ENCODE measurements around the gene IFNL4.

The IFNL4 gene

DNA sequence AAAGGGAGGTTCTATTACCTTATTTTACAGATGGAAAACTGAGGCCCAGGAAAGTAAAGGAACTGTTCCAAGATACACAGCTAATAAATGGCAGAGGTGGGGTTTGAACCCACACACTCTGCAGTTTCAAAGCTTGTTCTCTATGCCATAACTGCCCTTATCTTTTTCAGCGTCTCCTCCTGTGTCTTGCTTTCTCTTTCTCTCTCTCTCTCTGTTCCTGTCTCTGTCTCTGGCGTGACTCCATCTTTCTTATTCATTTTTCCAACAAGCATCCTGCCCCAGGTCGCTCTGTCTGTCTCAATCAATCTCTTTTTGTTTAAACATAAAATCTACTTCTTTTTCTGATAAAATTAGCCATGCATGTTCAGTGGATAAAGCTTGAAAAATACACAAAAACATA is 3.2 kb upstream of the IFNL4 start:
- Histone ChIP-seq H3K9ac (ENCODE audit: low read depth, low read length, poor library complexity, severe bottlenecking) (peak overlapping the region; percentile 65), H3K9me2 (replicated peaks; ENCODE audit: low read depth, low read length) (no peaks in the 10 kb centered on the region), H3K9me3 (ENCODE audit: insufficient read depth, low read depth, low read length) (peaks cover 1% of the 10 kb centered on the region; the same call in 1 of the 2 replicates), H3K4me3 (ENCODE audit: low read length, poor library complexity, severe bottlenecking) (peak overlapping the region; percentile 55), H3K36me3 (ENCODE audit: insufficient read depth, low read length) (no peaks in the 10 kb centered on the region), H3K4me2 (ENCODE audit: low read depth, low read length, poor library complexity, severe bottlenecking) (peak overlapping the region; percentile 75), H3K79me2 (ENCODE audit: insufficient read depth, low read length) (no peaks in the 10 kb centered on the region), H2AFZ (ENCODE audit: low read length) (no peak overlapping the region), H4K20me1 (ENCODE audit: insufficient read depth, low read length, poor library complexity, severe bottlenecking) (no peaks in the 10 kb centered on the region), H3F3A (ENCODE audit: low read depth) (peaks cover 16% of the 10 kb centered on the region), H3K4me1 (ENCODE audit: insufficient read depth, low read length, poor library complexity, severe bottlenecking) (peaks cover 54% of the 10 kb centered on the region), H3K27me3 (ENCODE audit: insufficient read depth, low read length, poor library complexity, severe bottlenecking) (no peaks in the 10 kb centered on the region)
- TF ChIP-seq EZH2phosphoT487 (IDR thresholded peaks at IDR 0.05; ENCODE audit: borderline replicate concordance) = no peak
- no peak for TF ChIP-seq CTCF (conservative IDR thresholded peaks at IDR 0.05; ENCODE audit: low read length)

DNA sequence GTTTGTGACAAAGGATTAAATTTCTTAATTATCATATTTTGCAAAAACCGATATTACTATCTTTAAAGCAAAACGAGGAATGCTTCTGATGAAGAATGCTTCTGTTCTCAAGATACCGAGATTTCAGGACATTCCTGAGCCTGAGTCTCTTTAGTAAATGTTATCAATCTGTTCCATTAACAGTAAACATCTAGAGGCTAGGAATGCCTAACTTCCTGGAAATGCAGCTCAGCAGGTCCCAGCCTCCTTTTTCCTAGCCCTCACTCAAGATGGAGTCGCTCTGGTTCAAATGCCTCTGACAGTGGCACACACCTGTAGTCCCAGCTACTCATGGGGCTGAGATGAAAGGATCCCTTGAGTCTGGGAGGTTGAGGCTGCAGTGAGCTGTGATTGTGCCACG is 2.4 kb upstream of the IFNL4 start:
- H3K4me3 ChIP-seq (ENCODE audit: low read length, poor library complexity, severe bottlenecking) = no peak overlapping the region
- TF ChIP-seq CTCF (conservative IDR thresholded peaks at IDR 0.05; ENCODE audit: low read length) (no peak), EZH2phosphoT487 (IDR thresholded peaks at IDR 0.05; ENCODE audit: borderline replicate concordance) (no peak)
- no peaks in the 10 kb centered on the region for H3K36me3 ChIP-seq (ENCODE audit: insufficient read depth, low read length)
- no peaks in the 10 kb centered on the region for H3K79me2 ChIP-seq (ENCODE audit: insufficient read depth, low read length)
- no peak overlapping the region for H2AFZ ChIP-seq (ENCODE audit: low read length)
- no peaks in the 10 kb centered on the region for H4K20me1 ChIP-seq (ENCODE audit: insufficient read depth, low read length, poor library complexity, severe bottlenecking)
- H3K9me2 ChIP-seq (replicated peaks; ENCODE audit: low read depth, low read length) = no peaks in the 10 kb centered on the region
- no peaks in the 10 kb centered on the region for H3K27me3 ChIP-seq (ENCODE audit: insufficient read depth, low read length, poor library complexity, severe bottlenecking)
- no peak overlapping the region for H3K4me2 ChIP-seq (ENCODE audit: low read depth, low read length, poor library complexity, severe bottlenecking)
- H3K4me1 ChIP-seq (ENCODE audit: insufficient read depth, low read length, poor library complexity, severe bottlenecking) = peaks cover 54% of the 10 kb centered on the region
- H3F3A ChIP-seq (ENCODE audit: low read depth) = peaks cover 16% of the 10 kb centered on the region
- no peak overlapping the region for H3K9ac ChIP-seq (ENCODE audit: low read depth, low read length, poor library complexity, severe bottlenecking)
- H3K9me3 ChIP-seq (ENCODE audit: insufficient read depth, low read depth, low read length) = no peaks in the 10 kb centered on the region

GRCh38 chr19:39247701-39248664 is 673 bp downstream of the IFNL4 start:
- TF ChIP-seq EZH2phosphoT487 (IDR thresholded peaks at IDR 0.05; ENCODE audit: borderline replicate concordance) = no peak
- TF ChIP-seq CTCF (conservative IDR thresholded peaks at IDR 0.05; ENCODE audit: low read length) = no peak
- H3K27me3 ChIP-seq (ENCODE audit: insufficient read depth, low read length, poor library complexity, severe bottlenecking) = no peaks in the 10 kb centered on the region
- no peaks in the 10 kb centered on the region for H4K20me1 ChIP-seq (ENCODE audit: insufficient read depth, low read length, poor library complexity, severe bottlenecking)
- no peak overlapping the region for H3K4me3 ChIP-seq (ENCODE audit: low read length, poor library complexity, severe bottlenecking)
- H3K4me2 ChIP-seq (ENCODE audit: low read depth, low read length, poor library complexity, severe bottlenecking) = no peak overlapping the region
- H3F3A ChIP-seq (ENCODE audit: low read depth) = peaks cover 7% of the 10 kb centered on the region; the same call in 1 of the 2 replicates
- H3K79me2 ChIP-seq (ENCODE audit: insufficient read depth, low read length) = no peaks in the 10 kb centered on the region
- H3K4me1 ChIP-seq (ENCODE audit: insufficient read depth, low read length, poor library complexity, severe bottlenecking) = peaks cover 35% of the 10 kb centered on the region
- H3K9me2 ChIP-seq (replicated peaks; ENCODE audit: low read depth, low read length) = no peaks in the 10 kb centered on the region
- no peak overlapping the region for H3K9ac ChIP-seq (ENCODE audit: low read depth, low read length, poor library complexity, severe bottlenecking)
- no peaks in the 10 kb centered on the region for H3K9me3 ChIP-seq (ENCODE audit: insufficient read depth, low read depth, low read length)
- no peaks in the 10 kb centered on the region for H3K36me3 ChIP-seq (ENCODE audit: insufficient read depth, low read length)
- H2AFZ ChIP-seq (ENCODE audit: low read length) = no peak overlapping the region
